HFFc6 (cell line): ENCODE results near the gene TTK. TPM values are rescaled to one million over a fixed set of nuclear protein-coding genes. Genes with fewer than 3 reads are reported as not detected.
"Not testable (repeated sequence)": the region's sequence is repeated elsewhere in the genome, so short reads cannot be mapped to it uniquely, and the experiment has no call there.

Source experiments
- DNase-seq: peaks from one replicate; pipeline ENCODE4 v3.0.0-alpha.2; 2018
- H3K27ac Mint-ChIP-seq: 2 replicates; pipeline ENCODE4 v1.8.0; 2020; ENCODE audit warnings: mild to moderate bottlenecking, mixed read lengths
- H3K27me3 Mint-ChIP-seq: 2 replicates; pipeline ENCODE4 v1.8.0; 2021; ENCODE audit warnings: mild to moderate bottlenecking, moderate library complexity, mixed read lengths; ENCODE audit not compliant: insufficient read depth
- H3K36me3 Mint-ChIP-seq: 2 replicates; pipeline ENCODE4 v1.8.0; 2021; ENCODE audit warnings: low read depth, mixed read lengths
- H3K4me1 Mint-ChIP-seq: 2 replicates; pipeline ENCODE4 v1.8.0; 2020; ENCODE audit warnings: low read depth, mixed read lengths
- H3K4me3 Mint-ChIP-seq: 2 replicates; pipeline ENCODE4 v1.8.0; 2020; ENCODE audit warnings: mild to moderate bottlenecking, moderate library complexity, mixed read lengths
- H3K9me3 Mint-ChIP-seq: 2 replicates; pipeline ENCODE4 v1.8.0; 2020; ENCODE audit warnings: mild to moderate bottlenecking, mixed read lengths
- CTCF ChIP-seq: fragments of 200-600 bp; sonication (generic); IDR thresholded peaks from 2 replicates; pipeline ENCODE4 v1.5.0; 2021; ENCODE audit warnings: antibody characterized with exemption, mild to moderate bottlenecking
- total RNA-seq, 6 experiments: library from RNA; stranded (reverse); fragmentation: NEBNext Ultra II Directional; extraction: Animal tissue kit (Norgen Biotek cat#: 25700); gene quantifications; 2 replicates in 1 of 6; 3 replicates in 5 of 6; pipeline ENCODE4 v1.2.3, GENCODE V29; 2021

The TTK gene
- total RNA-seq, 6 experiments from 2014 or later = 10.9 to 26.1 (median 22.5) TPM

GRCh38 chr6:80029470-80029869, 25.0 kb downstream of the TTK start:
- peaks cover 5% of the 10 kb centered on the region; the same call in 1 of the 2 replicates for H3K4me1 Mint-ChIP-seq
- H3K27me3 Mint-ChIP-seq = no peaks in the 10 kb centered on the region
- no peak for DNase-seq
- no peak for TF ChIP-seq CTCF
- no peak overlapping the region; the same call in 1 of the 2 replicates for H3K27ac Mint-ChIP-seq
- H3K9me3 Mint-ChIP-seq = no peaks in the 10 kb centered on the region
- H3K4me3 Mint-ChIP-seq = no peak overlapping the region
- peaks cover 15% of the 10 kb centered on the region for H3K36me3 Mint-ChIP-seq

GRCh38 chr6:80048220-80048619, 43.8 kb downstream of the TTK start:
- not testable (repeated sequence) for H3K4me3 Mint-ChIP-seq, DNase-seq, H3K27ac Mint-ChIP-seq, H3K27me3 Mint-ChIP-seq, H3K9me3 Mint-ChIP-seq, H3K4me1 Mint-ChIP-seq
- peaks cover 47% of the 10 kb centered on the region for H3K36me3 Mint-ChIP-seq

- H3K4me1 Mint-ChIP-seq = no peaks in the 10 kb centered on the region
- no peak overlapping the region for H3K4me3 Mint-ChIP-seq
- no peaks in the 10 kb centered on the region for H3K36me3 Mint-ChIP-seq
- H3K9me3 Mint-ChIP-seq = no peaks in the 10 kb centered on the region
- no peak for DNase-seq
- H3K27me3 Mint-ChIP-seq = no peaks in the 10 kb centered on the region
- H3K27ac Mint-ChIP-seq = no peak overlapping the region
- no peak for TF ChIP-seq CTCF
Observed at GRCh38 chr6:80060774-80061173, 56.3 kb downstream of the TTK start.

- DNase-seq, H3K4me1 Mint-ChIP-seq, H3K36me3 Mint-ChIP-seq: not testable (repeated sequence)
Observed at GRCh38 chr6:80068146-80068545, 63.7 kb downstream of the TTK start.

GRCh38 chr6:80070431-80070830, 66.0 kb downstream of the TTK start:
- H3K36me3 Mint-ChIP-seq, H3K27ac Mint-ChIP-seq, H3K9me3 Mint-ChIP-seq, H3K4me3 Mint-ChIP-seq, H3K27me3 Mint-ChIP-seq, H3K4me1 Mint-ChIP-seq, DNase-seq: not testable (repeated sequence)

More at GRCh38 chr6:80068146-80068545, 63.7 kb downstream of the TTK start:
- H3K4me3 Mint-ChIP-seq, H3K27ac Mint-ChIP-seq, H3K27me3 Mint-ChIP-seq, H3K9me3 Mint-ChIP-seq: not testable (repeated sequence)

GRCh38 chr6:80077067-80077466, 72.6 kb downstream of the TTK start:
- no peak for DNase-seq

GRCh38 chr6:80088637-80089036, 84.2 kb downstream of the TTK start:
- no peaks in the 10 kb centered on the region for H3K4me1 Mint-ChIP-seq
- H3K27ac Mint-ChIP-seq = no peak overlapping the region
- H3K27me3 Mint-ChIP-seq = peaks cover 14% of the 10 kb centered on the region
- H3K4me3 Mint-ChIP-seq = no peak overlapping the region
- TF ChIP-seq CTCF = no peak
- H3K36me3 Mint-ChIP-seq = no peaks in the 10 kb centered on the region
- no peak for DNase-seq
- H3K9me3 Mint-ChIP-seq = no peaks in the 10 kb centered on the region

More at GRCh38 chr6:80077067-80077466, 72.6 kb downstream of the TTK start:
- H3K27me3 Mint-ChIP-seq = peaks cover 6% of the 10 kb centered on the region
- no peaks in the 10 kb centered on the region for H3K4me1 Mint-ChIP-seq
- H3K36me3 Mint-ChIP-seq = no peaks in the 10 kb centered on the region
- no peaks in the 10 kb centered on the region for H3K9me3 Mint-ChIP-seq
- H3K27ac Mint-ChIP-seq = no peak overlapping the region
- TF ChIP-seq CTCF = no peak
- no peak overlapping the region for H3K4me3 Mint-ChIP-seq
